ENCODE results near the gene RASSF7.

DNA sequence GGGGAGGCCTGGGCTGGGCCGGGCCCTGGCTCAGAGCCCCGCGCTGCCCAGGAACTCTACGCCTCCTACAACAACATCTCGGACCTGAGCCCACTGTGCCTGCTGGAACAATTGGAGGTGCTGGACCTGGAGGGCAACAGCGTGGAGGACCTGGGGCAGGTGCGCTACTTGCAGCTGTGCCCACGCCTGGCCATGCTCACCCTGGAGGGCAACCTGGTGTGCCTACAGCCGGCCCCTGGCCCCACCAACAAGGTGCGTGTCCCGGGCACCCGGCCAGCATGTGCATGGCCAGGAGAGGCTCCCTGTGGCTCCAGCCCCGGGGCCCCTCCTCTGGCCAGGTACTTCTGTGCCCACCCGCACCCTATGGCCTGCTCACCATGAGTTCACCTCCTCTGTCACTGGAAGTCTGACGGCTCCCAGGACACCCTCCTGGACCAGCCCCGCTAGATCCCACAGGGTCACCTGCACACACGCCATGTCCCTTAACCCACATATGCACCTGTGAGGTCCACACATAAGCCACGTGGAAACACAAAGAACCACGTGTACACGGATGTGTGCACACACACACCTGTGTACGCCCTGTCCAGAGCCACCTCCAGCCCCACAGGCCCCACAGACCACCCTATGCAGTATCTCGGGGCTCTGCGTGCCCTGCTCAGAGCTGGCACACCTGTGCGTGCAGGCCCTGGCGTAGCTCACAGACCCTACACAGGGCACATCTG lies 10.6 kb upstream of the RASSF7 start:
- no peak for TF ChIP-seq TAF1 (IDR thresholded peaks at IDR 0.05; ENCODE audit: low read depth, low read length)
- TF ChIP-seq, protein P1, sequence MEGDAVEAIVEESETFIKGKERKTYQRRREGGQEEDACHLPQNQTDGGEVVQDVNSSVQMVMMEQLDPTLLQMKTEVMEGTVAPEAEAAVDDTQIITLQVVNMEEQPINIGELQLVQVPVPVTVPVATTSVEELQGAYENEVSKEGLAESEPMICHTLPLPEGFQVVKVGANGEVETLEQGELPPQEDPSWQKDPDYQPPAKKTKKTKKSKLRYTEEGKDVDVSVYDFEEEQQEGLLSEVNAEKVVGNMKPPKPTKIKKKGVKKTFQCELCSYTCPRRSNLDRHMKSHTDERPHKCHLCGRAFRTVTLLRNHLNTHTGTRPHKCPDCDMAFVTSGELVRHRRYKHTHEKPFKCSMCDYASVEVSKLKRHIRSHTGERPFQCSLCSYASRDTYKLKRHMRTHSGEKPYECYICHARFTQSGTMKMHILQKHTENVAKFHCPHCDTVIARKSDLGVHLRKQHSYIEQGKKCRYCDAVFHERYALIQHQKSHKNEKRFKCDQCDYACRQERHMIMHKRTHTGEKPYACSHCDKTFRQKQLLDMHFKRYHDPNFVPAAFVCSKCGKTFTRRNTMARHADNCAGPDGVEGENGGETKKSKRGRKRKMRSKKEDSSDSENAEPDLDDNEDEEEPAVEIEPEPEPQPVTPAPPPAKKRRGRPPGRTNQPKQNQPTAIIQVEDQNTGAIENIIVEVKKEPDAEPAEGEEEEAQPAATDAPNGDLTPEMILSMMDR (IDR thresholded peaks at IDR 0.05; ENCODE audit: control extremely low read depth in 1 of 3, insufficient read depth in 1 of 3, low read depth in 1 of 3, low read length in 3 of 3) = no peak
